GM21360 (cell line): ENCODE data around the gene USHBP1.
A peak's percentile ranks its signal among the peaks of the same experiment; 100 is the strongest.
"Not testable (repeated sequence)": the region's sequence is repeated elsewhere in the genome, so short reads cannot be mapped to it uniquely, and the experiment has no call there.

Experiments used
- ATAC-seq: cut with Tn5 transposase; IDR thresholded peaks from one replicate; pipeline ENCODE4 v1.9.1; 2021; ENCODE audit warnings: mild to moderate bottlenecking, moderate library complexity; ENCODE audit not compliant: unreplicated experiment

Gene USHBP1

DNA sequence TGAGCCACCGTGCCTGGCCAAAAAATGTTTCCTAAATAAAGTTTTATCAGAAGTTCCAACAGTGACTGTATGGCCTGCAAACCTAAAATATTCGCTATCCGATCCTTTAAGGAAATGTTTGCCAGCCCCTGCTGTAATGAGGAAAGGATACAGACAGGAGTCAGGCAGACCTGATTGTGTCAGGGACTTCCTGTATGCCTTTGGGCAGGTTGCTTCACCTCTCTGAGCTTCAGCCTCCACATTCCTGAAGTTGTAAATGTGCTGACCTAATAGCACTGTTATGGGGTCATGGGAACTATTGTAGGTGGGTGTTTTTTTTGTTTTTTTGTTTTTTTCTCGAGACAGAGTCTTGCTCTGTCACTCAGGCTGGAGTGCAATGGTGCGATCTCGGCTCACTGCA, 32.4 kb upstream of the USHBP1 start:
- ATAC-seq, result no peak

DNA sequence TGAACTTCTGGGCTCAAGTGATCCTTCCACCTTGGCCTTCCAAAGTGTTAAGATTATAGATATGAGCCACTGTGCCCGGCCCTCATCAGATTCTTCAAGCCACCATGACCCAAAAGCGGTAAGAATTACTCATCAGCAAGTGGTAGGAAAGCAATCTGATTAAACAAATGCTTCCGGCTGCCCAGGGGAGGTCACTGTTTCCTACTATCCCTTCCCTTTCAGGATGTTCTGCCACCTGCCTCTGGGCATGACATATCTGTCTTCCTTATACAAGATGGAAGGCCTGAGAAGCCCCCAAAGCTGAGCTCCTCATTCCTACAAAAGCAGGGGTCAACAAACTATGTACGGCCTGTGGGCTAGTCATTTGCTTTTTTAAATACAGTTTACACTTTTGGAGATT, 31.7 kb upstream of the USHBP1 start:
- ATAC-seq, result no peak

DNA sequence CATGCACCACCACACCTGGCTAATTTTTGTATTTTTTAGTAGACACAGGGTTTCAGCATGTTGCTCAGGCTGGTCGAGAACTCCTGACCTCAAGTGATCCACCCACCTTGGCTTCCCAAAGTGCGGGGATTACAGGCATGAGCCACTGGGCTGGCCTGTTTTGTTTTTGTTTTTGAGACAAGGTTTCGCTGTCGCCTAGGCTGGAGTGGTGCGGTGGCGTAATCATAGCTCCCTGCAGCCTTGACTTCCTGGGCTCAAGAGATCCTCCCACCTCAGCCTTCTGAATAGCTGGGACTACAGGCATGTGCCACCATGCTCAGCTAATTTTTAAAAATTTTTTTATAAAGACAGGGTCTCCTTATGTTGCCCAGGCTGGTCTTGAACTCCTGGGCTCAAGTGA, 31.0 kb upstream of the USHBP1 start:
- not testable (repeated sequence) for ATAC-seq

DNA sequence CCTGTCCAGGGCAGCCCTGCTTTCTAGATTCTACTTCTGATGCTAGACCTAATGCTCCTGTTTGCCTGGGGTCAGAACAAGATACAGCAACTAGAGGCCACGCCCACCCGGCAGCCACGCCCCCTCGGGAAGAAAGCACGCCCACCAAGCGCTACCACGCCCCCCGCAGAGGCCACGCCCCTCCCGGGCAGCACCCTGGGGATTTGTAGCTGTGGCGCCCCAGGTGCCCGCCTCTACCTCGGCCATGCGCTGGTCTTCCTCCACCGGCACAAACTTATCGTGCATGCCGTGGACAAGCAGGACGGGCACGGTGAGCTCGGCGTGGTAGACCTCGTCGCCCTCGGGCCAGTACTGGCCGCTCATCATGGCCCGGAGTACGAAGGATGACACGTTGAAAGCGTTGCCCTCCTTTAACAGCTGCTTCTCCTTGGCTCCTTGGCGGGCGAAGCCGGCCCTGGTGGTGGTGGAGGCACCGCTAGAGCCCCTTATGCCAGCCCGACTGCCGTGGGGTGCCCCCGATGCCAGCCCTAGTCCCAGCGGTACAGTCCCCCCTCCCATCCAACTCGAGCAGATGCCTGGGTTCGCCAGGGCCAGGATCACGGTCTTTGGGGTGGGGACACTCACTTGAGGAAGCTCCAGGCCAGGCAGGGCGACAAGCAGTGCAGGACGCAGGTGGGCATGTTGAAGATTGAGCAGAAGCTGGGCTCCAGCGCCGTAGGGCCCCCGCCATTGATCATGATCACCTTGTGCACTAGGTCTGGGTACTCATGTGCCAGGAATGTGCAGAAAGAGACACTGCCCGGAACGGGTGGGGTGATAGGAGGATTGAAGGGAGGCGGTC, 29.7 kb upstream of the USHBP1 start:
- no peak for ATAC-seq

- no peak for ATAC-seq
Observed at GRCh38 chr19:17293605-17294004, 29.1 kb upstream of the USHBP1 start.

DNA sequence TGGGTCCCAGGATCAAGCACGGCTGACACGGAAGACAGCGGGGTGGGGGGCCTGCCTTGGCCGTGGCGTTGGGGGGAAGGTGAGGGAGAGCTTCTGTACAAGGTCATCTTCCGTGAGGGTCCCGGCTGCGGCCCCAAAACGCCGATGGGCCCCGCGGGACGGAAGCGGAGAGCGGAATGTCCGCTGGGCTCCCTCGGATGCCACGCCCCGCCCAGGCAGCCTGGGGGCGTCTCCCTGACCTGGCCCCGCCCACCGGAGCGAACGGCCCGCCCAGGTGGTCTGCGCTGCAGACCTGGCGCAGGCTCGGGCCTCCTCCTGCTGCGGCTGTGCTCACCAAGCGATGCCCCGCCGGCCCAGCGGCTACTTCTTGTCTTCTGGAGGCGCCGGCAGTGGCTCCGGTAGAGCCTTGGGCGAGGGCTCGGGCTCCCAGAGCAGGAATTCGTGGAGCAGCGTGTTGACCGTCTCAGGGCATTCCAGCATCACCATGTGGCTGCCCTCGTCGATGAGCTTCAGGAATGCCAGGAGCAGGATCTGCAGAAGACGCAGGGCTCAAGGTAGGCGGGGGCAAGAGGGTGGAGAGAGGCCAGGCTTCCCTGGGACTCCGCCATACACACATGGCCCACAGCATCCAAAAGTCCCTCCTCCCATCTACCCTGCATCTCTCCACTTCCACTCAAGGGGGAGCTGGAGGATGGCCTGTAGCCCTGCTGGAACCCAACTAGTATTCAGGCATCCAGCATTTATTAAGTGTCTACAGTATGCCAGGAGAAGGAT, 27.9 kb upstream of the USHBP1 start:
- ATAC-seq, result peak; percentile 65

DNA sequence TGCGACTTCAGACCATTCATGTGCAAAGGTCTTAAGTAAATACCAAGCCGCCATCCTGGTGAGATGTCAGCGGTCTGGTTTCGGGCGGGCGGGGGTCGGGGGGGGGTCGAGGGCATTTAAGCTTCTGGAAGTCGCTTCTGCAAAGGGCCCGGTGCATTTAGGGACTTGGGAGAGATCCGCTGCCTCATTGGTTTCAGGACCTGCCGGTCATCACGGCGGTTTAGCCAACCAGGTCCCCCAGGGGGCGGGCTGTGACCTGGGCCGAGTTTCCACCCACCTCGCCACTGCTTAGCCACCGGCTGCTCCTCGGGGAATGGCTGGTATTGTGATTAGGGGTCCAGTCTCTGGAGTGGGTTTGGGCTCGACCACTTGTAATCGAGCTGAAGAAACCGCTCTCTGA, 24.9 kb upstream of the USHBP1 start:
- no peak for ATAC-seq

- no peak for ATAC-seq
Observed at GRCh38 chr19:17286752-17287151, 22.2 kb upstream of the USHBP1 start.

- no peak for ATAC-seq
Observed at GRCh38 chr19:17286263-17286662, 21.7 kb upstream of the USHBP1 start.

DNA sequence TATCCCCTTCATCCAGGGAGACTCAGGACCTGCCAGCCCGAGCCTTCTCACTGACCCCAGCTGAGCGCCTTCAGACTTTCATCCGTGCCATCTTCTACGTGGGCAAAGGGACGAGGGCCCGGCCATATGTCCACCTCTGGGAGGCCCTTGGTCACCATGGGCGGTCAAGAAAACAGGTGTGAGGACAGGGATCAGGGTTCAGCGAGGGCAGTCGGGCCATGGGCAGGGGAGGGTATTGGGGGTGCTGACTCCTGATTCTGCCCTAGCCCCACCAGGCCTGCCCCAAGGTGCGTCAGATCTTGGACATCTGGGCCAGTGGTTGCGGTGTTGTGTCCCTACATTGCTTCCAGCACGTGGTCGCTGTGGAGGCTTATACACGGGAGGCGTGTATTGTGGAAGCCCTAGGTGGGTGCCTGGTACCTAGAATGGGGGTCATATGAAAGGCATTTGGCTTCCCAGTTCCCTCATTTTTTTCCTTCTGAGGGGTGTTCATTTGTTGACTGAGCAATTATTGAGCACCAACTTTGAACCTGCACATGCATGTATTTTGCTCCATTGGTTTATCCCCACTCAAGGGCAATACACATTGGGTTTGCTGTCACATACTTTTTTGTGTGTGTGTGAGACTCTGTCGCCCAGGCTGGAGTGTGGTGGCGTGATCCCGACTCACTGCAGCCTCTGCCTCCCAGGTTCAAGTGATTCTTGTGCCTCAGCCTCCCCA, 21.0 kb upstream of the USHBP1 start:
- no peak for ATAC-seq

DNA sequence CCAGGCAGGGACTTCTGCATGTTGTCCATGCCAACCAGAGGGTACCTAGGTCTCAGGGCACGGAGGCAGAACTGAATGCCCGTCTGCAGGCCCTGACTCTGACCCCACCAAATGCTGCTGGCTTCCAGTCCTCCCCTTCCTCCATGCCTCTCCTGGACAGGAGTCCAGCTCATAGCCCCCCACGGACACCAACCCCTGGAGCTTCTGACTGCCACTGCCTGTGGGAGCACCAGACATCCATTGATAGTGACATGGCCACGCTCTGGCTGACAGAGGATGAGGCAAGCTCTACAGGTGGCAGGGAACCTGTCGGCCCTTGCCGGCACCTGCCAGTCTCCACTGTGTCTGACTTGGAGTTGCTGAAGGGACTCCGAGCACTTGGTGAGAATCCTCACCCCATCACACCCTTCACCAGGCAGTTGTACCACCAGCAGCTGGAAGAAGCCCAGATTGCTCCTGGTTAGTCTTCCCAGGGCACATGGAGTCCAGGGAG, 19.0 kb upstream of the USHBP1 start:
- no peak for ATAC-seq

GRCh38 chr19:17282488-17283125, 18.1 kb upstream of the USHBP1 start:
- peak; percentile 63 for ATAC-seq

DNA sequence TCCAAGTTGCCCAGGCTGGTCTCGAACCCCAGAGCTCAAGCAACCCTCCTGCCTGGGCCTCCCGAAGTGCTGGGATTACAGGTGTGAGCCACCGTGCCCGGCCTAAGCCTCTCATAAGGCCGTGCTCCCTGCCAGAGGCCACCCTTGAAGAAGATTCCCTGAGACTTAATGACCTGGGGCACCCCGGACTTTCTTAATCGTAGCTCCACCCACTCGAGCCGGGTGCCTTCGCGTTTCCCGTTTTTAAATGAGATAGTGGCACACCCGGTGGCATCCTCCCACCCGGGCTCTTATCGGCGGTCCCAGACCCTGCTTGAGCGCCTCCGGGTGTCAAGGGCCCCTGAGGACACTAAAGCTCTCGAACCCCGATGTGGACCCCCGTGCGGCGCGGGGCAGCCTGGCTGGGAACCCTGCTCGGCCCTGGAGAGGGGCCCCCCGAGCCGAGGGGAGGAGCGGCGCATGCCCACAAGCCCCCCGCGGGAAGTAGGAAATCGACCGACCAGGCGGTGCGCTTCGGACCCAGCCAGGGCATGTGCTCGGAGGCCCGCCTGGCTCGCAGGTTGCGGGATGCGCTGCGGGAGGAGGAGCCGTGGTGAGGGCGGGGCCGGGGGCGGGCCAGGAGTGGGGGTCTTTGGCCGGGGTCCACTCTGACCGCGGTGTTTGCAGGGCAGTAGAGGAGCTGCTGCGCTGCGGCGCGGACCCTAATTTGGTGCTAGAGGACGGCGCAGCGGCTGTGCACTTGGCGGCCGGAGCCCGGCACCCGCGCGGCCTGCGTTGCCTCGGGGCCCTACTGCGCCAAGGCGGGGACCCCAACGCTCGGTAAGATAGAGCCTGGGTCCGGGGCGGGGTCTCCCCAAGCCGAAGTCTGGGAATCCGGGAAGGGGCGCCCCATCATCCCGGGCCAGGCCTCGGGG, 17.1 kb upstream of the USHBP1 start, which contains the start of gene ANKLE1:
Gene ANKLE1 (plus strand): TSS at position 511 of the 914 bp plus-strand sequence. CDS start 20 bp downstream, at position 531.
- ATAC-seq, result peak; percentile 36

GRCh38 chr19:17279436-17279835, 14.9 kb upstream of the USHBP1 start:
- no peak for ATAC-seq

DNA sequence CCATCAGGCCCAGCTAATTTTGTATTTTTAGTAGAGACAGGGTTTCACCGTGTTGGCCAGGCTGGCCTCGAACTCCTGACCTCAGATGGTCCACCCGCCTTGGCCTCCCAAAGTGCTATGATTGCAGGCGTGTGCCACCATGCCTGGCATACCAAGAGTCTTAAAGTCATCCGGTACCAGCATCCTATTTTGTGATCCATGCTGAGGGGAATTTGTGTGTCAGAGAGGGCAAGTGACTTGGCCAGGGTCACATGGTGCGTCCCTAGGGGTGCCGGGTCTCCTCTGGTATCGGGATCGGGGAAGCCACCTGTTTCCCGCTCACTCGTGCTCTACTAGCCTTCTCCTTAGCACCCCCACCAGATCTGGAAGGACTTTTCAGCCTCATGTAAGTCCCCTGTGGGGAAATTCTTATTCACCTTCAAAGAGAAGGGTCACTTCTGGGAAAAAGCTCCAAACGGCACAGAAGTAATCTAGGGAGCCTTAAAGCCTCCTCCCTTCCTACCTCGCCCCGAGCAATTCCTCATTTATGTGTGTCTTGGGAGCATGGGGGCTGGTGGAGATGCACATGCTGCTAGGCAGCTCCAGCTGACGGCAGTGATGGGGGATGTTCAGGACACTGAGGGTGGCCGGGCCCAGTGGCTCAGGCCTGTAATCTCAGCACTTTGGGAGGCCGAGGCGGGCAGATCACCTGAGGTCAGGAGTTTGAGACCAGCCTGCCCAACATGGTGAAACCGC, 11.1 kb upstream of the USHBP1 start:
- ATAC-seq, result no peak

DNA sequence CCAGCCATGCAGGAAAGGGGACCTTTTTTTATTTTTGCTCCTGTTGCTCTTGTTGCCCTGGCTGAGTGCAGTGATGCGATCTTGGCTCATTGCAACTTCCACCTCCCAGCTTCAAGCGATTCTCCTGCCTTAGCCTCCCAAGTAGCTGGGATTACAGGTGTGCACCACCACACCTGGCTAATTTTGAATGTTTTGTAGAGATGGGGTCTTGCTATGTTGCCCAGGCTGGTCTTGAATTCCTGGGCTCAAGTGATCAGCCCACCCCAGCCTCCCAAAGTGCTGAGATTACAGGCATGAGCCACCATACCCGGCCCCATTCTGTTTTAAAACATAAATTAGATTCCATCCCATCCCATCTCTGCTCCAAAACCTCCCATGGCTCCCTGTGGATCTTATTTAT, 10.3 kb upstream of the USHBP1 start:
- not testable (repeated sequence) for ATAC-seq

DNA sequence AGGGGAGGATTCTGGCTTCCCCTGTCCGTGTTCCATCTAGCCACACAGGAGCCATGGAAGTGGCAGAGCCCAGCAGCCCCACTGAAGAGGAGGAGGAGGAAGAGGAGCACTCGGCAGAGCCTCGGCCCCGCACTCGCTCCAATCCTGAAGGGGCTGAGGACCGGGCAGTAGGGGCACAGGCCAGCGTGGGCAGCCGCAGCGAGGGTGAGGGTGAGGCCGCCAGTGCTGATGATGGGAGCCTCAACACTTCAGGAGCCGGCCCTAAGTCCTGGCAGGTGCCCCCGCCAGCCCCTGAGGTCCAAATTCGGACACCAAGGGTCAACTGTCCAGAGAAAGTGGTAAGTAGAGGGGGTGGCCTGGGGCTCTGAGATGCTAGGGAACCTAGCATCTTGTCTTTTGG, 4.2 kb upstream of the USHBP1 start:
- ATAC-seq, result no peak

DNA sequence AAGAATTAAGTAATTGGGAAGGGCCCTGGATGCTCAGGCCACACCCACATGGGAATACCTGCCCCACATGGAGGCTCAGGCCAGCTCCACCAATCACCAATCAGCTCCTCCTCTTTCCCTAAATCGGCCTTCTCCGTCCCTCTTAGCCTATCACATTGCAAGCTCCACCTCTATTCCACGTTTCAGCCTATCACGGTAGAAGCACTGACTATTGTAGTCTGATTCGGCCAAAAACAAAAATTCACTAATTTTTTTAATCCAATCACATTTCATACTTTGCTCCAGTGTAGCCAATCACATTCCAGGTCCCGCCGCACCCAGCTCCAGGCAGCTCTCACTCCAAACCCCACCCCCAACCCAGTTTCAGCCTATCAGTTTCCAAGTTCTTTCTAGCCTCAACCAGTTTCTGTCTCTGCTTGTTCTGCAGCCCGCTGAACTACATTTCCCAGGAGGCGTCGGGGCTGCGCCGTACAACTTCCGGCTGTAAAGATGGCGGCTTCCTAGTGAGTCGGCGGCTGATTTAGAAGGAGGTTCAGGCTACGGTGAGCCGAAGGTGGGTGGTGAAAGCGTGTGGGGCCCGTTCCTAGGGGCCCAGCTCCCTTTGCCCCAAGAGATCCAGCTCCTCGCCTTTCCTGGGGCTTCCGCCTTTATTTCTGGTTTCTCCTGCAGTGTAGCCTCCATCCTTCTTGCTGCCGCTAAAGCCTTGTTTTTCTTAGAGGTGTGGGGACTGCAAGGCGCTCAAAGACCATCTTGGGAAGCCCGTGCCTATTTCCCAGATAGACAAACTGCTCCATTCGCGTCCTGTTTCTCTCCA, 2.6 kb upstream of the USHBP1 start, which contains the start of gene BABAM1:
Gene BABAM1 (plus strand): TSS at position 469 of the 814 bp plus-strand sequence. CDS start 1,364 bp downstream, outside the sequence.
- ATAC-seq, result peak; percentile 92
